Activated CD4-positive, alpha-beta memory T cell treated with anti-CD3 and anti-CD28 coated beads, Interleukin-2, amount 10 ng/mL, durations not matched to agents 7 days and 5 days (primary cell): ENCODE results near the gene CCDC88C. TPM values are rescaled to one million over a fixed set of nuclear protein-coding genes. Genes with fewer than 3 reads are reported as not detected.
"Not testable (repeated sequence)": the region's sequence is repeated elsewhere in the genome, so short reads cannot be mapped to it uniquely, and the experiment has no call there.

Experiments used
- CTCF ChIA-PET: fragments of 350-600 bp; sonication (Branson Sonifier 250); formaldehyde crosslinking; loops from one replicate; lab custom pipeline; 2021; ENCODE audit warnings: antibody characterized with exemption, inconsistent platforms; lab: Charles Lee
- POLR2A ChIA-PET: fragments of 350-600 bp; sonication (Branson Sonifier 250); formaldehyde crosslinking; loops from one replicate; lab custom pipeline; 2021; ENCODE audit warnings: antibody characterized with exemption; lab: Charles Lee
- DNase-seq: peaks from one replicate; pipeline ENCODE4 v3.0.0-alpha.2; 2020
- H3K27ac Mint-ChIP-seq: one replicate; pipeline ENCODE4 v1.8.0; 2021; ENCODE audit warnings: mild to moderate bottlenecking, mixed read lengths
- H3K27me3 Mint-ChIP-seq: one replicate; pipeline ENCODE4 v1.8.0; 2021; ENCODE audit warnings: mixed read lengths
- H3K36me3 Mint-ChIP-seq: one replicate; pipeline ENCODE4 v1.8.0; 2021; ENCODE audit warnings: low read depth, mixed read lengths
- H3K4me1 Mint-ChIP-seq: one replicate; pipeline ENCODE4 v1.8.0; 2021; ENCODE audit warnings: mixed read lengths
- H3K4me3 Mint-ChIP-seq: one replicate; pipeline ENCODE4 v1.8.0; 2021; ENCODE audit warnings: mild to moderate bottlenecking, mixed read lengths
- H3K9me3 Mint-ChIP-seq: one replicate; pipeline ENCODE4 v1.8.0; 2021; ENCODE audit warnings: mixed read lengths
- total RNA-seq, 2 experiments: library from RNA; stranded (reverse); gene quantifications; one replicate each; pipeline ENCODE4 v1.2.3, GENCODE V29; 2021

Gene CCDC88C
- total RNA-seq, 2 experiments from 2014 or later, result 168 to 175 TPM

DNA sequence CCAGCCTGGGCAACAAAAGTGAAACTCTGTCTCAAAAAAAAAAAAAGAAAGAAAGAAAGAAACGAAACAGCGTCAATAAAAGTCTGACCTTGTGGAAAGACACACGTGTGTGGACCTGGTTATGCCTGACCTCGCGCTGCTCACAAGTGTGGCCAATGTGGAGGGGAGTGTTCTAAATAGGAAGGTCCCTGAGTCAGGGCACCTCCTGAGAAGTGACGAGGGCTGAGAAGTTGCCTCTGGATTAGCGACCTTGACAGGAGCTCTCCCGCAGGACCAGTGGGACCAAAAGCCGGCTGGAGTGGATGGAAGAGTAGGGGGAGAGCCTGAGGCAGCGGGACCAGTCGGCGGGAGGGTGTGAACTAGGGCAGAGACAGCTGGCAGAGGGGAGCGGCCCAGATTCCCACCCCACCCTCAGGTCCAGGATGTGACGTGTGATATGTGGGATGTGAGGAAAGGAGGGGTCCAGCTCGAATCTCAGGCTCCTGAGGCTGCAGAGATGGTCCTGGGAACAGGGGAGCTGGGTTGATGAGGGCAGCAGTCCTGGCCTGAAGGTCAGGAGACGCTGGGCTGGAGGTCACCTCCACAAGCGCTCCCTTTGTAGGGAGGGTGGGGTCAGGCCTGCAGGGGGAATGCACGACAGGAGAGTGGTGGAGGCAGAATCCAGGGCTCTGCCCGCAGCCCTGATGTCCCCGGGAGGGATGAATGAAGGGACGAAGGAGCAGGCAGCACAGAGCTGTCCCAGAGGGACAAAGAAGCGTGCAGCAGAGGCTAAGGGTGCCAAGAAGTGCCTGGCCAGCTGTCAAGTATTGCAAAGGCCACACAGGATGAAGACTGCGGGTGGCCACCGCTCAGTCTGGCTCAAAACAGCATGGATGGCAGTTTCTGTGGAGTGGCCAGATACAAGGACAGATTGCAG lies 148.3 kb downstream of the CCDC88C start:
- CTCF ChIA-PET, result interaction anchor here (1.2 kb wide), 1 partner anchor 92 kb away, joined by 3 read pairs; no protein-coding TSS in a partner anchor
- POLR2A ChIA-PET, result interaction anchor here (0.6 to 3.7 kb wide), 6 partner anchors 11 to 62 kb away, joined by 3 to 18 read pairs (median 6); partner anchors contain the start of gene GPR68
- no peak overlapping the region for H3K4me3 Mint-ChIP-seq

DNA sequence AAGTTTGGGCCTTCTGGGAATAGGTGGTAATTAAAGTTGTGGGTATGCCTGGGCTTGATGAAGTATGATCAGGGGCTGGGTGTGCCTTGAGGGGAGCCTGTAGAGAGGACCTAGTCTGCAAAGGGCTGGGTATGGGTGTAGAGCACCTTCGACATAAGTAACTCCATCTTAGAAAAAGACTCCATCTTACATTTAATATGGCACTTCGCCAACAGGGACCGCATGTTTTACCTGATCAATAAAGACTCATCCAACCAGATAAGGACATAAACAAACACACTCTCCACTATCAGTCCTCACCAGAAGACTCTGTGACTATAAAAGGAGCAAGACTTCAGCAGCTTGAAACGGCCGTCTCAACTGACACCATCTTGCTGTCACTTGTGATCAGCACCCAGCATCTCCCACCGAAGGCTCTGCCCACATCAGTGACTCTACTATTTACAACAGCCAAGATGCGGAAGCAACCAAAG lies 149.6 kb downstream of the CCDC88C start:
- no peak for DNase-seq
- Mint-ChIP-seq H3K27me3 (no peaks in the 10 kb centered on the region), H3K9me3 (no peaks in the 10 kb centered on the region), H3K27ac (no peak overlapping the region), H3K4me1 (peaks cover 34% of the 10 kb centered on the region), H3K36me3 (peaks cover 38% of the 10 kb centered on the region), H3K4me3 (no peak overlapping the region)
- POLR2A ChIA-PET, result interaction anchor here (2.7 to 3.7 kb wide), 2 partner anchors 10 to 25 kb away, joined by 8 to 18 read pairs; no protein-coding TSS in a partner anchor
- CTCF ChIA-PET, result interaction anchor here (1.2 kb wide), 1 partner anchor 95 kb away, joined by 4 read pairs; no protein-coding TSS in a partner anchor

More for the DNA sequence above, 148.3 kb downstream of the CCDC88C start:
- H3K36me3 Mint-ChIP-seq, result peaks cover 43% of the 10 kb centered on the region
- H3K9me3 Mint-ChIP-seq, result no peaks in the 10 kb centered on the region
- no peak for DNase-seq
- no peaks in the 10 kb centered on the region for H3K27me3 Mint-ChIP-seq
- H3K27ac Mint-ChIP-seq, result peak overlapping the region; percentile 61
- peaks cover 21% of the 10 kb centered on the region for H3K4me1 Mint-ChIP-seq

DNA sequence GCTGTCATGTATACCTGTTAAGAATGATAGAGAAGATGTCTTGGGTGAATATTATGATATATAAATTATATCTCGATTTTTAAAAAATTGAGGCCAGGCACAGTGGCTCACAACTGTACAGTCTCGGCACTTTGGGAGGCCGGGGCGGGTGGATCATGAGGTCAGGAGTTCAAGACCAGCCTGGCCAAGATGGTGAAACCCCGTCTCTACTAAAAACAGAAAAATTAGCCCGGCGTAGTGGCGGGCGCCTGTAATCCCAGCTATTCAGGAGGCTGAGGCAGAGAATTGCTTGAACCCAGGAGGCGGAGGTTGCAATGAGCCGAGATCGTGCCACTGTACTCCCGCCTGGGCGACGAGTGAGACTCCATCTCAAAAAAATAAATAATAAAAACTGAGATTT lies 151.3 kb downstream of the CCDC88C start:
- not testable (repeated sequence) for H3K27ac Mint-ChIP-seq, DNase-seq, H3K9me3 Mint-ChIP-seq, H3K27me3 Mint-ChIP-seq, H3K4me3 Mint-ChIP-seq
- Mint-ChIP-seq H3K4me1 (peaks cover 48% of the 10 kb centered on the region), H3K36me3 (peaks cover 30% of the 10 kb centered on the region)
- CTCF ChIA-PET, result interaction anchor here (1.1 to 1.4 kb wide), 2 partner anchors 10 to 89 kb away, joined by 3 to 5 read pairs; no protein-coding TSS in a partner anchor
- POLR2A ChIA-PET, result interaction anchor here (0.8 to 3.7 kb wide), 2 partner anchors 23 to 39 kb away, joined by 5 to 18 read pairs; no protein-coding TSS in a partner anchor

GRCh38 chr14:91265404-91265803 lies 152.2 kb downstream of the CCDC88C start:
- ChIA-PET POLR2A (interaction anchor here (1.4 to 17.4 kb wide), 5 partner anchors 10 to 71 kb away, joined by 4 to 559 read pairs (median 6); partner anchors contain the start of gene GPR68), CTCF (interaction anchor here (1.0 to 5.2 kb wide), 3 partner anchors 20 to 89 kb away, joined by 3 to 39 read pairs (median 6); partner anchors contain the start of gene GPR68)
- H3K9me3 Mint-ChIP-seq, result no peaks in the 10 kb centered on the region
- peaks cover 54% of the 10 kb centered on the region for H3K4me1 Mint-ChIP-seq
- H3K27ac Mint-ChIP-seq, result no peak overlapping the region
- no peaks in the 10 kb centered on the region for H3K27me3 Mint-ChIP-seq
- peak overlapping the region; percentile 40 for H3K4me3 Mint-ChIP-seq
- H3K36me3 Mint-ChIP-seq, result peaks cover 27% of the 10 kb centered on the region
- no peak for DNase-seq

DNA sequence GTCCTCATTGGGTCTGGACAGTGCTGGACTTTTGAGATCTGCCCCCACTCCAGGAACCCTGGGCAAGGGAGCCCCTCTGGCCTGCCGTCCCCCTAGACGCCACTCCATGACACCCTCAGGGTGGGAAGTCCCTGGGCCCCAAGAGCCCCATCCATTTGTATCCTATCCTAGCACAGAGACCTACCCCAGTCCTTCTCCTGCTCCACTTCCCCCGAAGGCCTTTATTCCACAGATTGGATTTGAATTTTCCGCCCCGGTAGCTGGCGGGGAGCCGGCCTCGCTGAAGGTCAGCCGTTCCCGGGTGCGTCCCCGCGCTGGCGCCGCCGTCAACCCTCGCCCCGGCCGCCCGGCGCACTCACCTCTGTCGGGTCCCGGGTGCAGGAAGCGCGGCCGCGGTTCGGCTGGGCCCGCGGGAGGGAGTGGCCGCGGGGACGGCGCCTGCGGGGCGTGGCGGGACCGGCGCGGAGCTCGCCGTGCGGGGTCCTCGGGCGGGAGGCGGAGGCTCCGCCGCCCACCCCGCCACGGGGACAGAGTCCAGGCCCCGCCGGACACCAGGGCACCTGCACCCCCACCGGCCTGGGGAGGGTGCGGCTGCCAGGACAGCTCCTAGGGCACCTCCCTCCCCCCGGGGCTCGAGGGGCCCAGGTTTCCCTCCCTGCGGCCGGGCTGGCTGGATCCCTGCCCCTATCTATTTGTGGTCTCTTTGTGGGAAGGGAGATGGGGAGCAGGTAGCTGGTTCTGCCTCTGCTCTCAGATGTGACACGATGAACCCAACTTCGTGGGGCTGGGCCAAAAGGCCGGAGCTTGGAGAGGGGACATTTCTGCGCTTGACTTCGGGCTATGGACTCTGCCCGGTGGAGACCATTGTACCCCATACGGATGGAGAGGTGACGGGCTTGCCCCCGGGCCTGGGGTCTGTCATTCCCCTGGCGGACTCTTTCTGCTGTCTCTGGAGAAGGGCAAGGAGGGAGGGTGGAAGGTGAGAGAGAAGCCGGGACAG lies 153.2 kb downstream of the CCDC88C start:
- Mint-ChIP-seq H3K9me3 (no peaks in the 10 kb centered on the region), H3K36me3 (peaks cover 19% of the 10 kb centered on the region), H3K27ac (no peak overlapping the region), H3K4me3 (peak overlapping the region; percentile 68), H3K4me1 (peaks cover 63% of the 10 kb centered on the region), H3K27me3 (no peaks in the 10 kb centered on the region)
- peak; percentile 50 for DNase-seq
- ChIA-PET POLR2A (interaction anchor here (0.6 to 17.4 kb wide), 13 partner anchors 9 to 768 kb away, joined by 3 to 559 read pairs (median 4); partner anchors contain the start of gene GPR68), CTCF (interaction anchor here (0.6 to 5.2 kb wide), 6 partner anchors 15 to 92 kb away, joined by 3 to 39 read pairs (median 4); partner anchors contain the start of gene GPR68)

GRCh38 chr14:91263329-91263728 lies 154.3 kb downstream of the CCDC88C start:
- Mint-ChIP-seq H3K27ac (peak overlapping the region; percentile 34), H3K4me1 (peaks cover 66% of the 10 kb centered on the region), H3K9me3 (no peaks in the 10 kb centered on the region), H3K27me3 (no peaks in the 10 kb centered on the region), H3K4me3 (peak overlapping the region; percentile 68), H3K36me3 (peaks cover 11% of the 10 kb centered on the region)
- no peak for DNase-seq
- POLR2A ChIA-PET, result interaction anchor here (1.2 to 17.4 kb wide), 5 partner anchors 17 to 86 kb away, joined by 3 to 559 read pairs (median 7); partner anchors contain the start of gene GPR68
- CTCF ChIA-PET, result interaction anchor here (0.7 to 5.2 kb wide), 3 partner anchors 18 to 87 kb away, joined by 3 to 39 read pairs (median 4); partner anchors contain the start of gene GPR68

DNA sequence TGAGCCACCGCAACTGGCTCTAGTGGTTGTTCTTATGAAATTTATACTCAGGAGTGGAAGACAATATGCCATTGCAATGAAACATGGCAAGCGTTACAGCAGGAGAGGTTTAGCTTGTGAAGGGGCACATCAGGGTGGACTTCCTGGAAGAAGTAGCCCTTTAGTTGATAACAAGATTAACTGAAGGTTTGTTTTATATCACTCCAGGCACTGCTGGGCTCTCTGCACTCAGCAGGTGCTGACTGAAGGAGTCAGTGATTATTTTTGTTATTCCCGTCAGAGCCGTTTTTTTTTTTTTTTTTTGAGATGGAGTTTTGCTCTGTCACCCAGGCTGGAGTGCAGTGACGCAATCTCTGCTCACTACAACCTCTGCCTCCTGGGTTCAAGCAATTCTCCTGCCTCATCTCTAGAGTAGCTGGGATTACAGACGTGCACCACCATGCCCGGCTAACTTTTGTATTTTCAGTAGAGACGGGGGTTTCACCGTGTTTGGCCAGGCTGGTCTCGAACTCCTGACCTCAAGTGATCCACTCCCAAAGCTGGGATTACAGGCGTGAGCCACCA lies 155.6 kb downstream of the CCDC88C start:
- no peak for DNase-seq
- no peaks in the 10 kb centered on the region for H3K27me3 Mint-ChIP-seq
- H3K27ac Mint-ChIP-seq, result no peak overlapping the region
- ChIA-PET CTCF (interaction anchor here (0.9 to 5.2 kb wide), 4 partner anchors 10 to 86 kb away, joined by 3 to 39 read pairs (median 8); no protein-coding TSS in a partner anchor), POLR2A (interaction anchor here (0.6 to 17.4 kb wide), 4 partner anchors 17 to 37 kb away, joined by 3 to 559 read pairs (median 18); partner anchors contain the start of gene GPR68)
- H3K9me3 Mint-ChIP-seq, result no peaks in the 10 kb centered on the region
- H3K36me3 Mint-ChIP-seq, result no peaks in the 10 kb centered on the region
- H3K4me3 Mint-ChIP-seq, result no peak overlapping the region
- peaks cover 72% of the 10 kb centered on the region for H3K4me1 Mint-ChIP-seq

GRCh38 chr14:91261115-91261514 lies 156.5 kb downstream of the CCDC88C start:
- peak overlapping the region; percentile 59 for H3K27ac Mint-ChIP-seq
- peak; percentile 77 for DNase-seq
- H3K4me3 Mint-ChIP-seq, result no peak overlapping the region
- POLR2A ChIA-PET, result interaction anchor here (0.9 to 17.4 kb wide), 4 partner anchors 14 to 67 kb away, joined by 3 to 559 read pairs (median 18); partner anchors contain the start of gene GPR68
- H3K36me3 Mint-ChIP-seq, result no peaks in the 10 kb centered on the region
- H3K4me1 Mint-ChIP-seq, result peaks cover 80% of the 10 kb centered on the region
- no peaks in the 10 kb centered on the region for H3K9me3 Mint-ChIP-seq
- CTCF ChIA-PET, result interaction anchor here (0.7 to 5.2 kb wide), 5 partner anchors 12 to 370 kb away, joined by 3 to 39 read pairs (median 4); partner anchors contain the start of gene GPR68
- no peaks in the 10 kb centered on the region for H3K27me3 Mint-ChIP-seq

DNA sequence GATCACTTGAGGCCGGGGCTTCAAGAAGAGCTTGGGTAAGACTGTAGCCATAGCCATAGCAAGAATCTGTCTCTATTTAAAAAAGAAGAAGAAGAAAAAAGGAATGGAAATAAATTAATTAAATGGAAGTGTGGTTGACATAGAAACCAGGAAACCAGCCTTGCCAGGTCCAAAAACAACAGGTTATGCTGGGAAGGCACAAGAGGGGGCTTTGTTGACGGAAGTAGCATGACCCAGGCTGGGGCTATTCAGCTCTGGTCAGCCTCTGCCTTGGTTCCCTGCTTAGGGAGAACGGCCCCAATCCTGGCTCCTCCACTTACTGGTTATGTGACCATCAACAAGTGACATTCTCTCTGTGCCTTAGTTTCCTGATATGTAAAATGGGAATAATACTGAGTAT lies 158.7 kb downstream of the CCDC88C start:
- no peaks in the 10 kb centered on the region for H3K36me3 Mint-ChIP-seq
- no peaks in the 10 kb centered on the region for H3K9me3 Mint-ChIP-seq
- H3K27me3 Mint-ChIP-seq, result no peaks in the 10 kb centered on the region
- H3K4me1 Mint-ChIP-seq, result peaks cover 84% of the 10 kb centered on the region
- CTCF ChIA-PET, result interaction anchor here (1.1 to 1.7 kb wide), 2 partner anchors 81 to 86 kb away, joined by 3 to 6 read pairs; no protein-coding TSS in a partner anchor
- POLR2A ChIA-PET, result interaction anchor here (0.9 to 17.4 kb wide), 4 partner anchors 11 to 74 kb away, joined by 3 to 559 read pairs (median 20); partner anchors contain the start of gene GPR68
- no peak overlapping the region for H3K27ac Mint-ChIP-seq
- no peak for DNase-seq
- no peak overlapping the region for H3K4me3 Mint-ChIP-seq

DNA sequence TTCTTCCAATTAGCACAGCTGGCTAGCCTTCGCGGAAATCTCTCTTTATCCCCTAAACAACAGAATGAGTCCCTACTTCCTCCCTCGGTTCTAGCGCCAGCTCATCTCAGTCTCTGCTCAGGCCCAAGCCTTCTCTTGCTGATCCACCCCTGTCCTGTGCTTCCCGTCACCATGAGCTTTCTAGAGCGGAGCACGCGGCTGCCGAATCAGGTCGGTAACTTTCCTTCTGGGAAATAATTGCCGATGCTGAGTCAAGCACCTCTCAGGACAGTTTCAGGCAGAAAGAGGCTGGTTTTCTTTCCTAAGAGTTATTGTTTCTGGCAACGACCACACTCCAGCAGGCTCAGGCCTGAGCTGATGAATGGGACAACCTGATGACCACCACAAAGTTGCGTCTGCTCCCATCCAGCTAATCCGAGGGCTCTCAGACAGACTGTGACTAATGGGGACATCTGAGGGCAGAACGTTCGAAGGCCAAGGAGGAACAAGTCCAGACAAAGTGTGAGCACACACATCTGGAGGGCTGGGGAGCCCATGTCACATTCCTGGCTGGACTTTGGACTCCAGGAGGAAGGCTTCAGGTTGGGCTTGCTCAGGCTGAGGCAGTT lies 159.5 kb downstream of the CCDC88C start:
- POLR2A ChIA-PET, result interaction anchor here (0.9 to 17.4 kb wide), 7 partner anchors 11 to 197 kb away, joined by 3 to 559 read pairs (median 6); partner anchors contain the start of gene GPR68

More for the DNA sequence above, 159.5 kb downstream of the CCDC88C start:
- Mint-ChIP-seq H3K4me3 (no peak overlapping the region), H3K4me1 (peaks cover 79% of the 10 kb centered on the region), H3K27me3 (no peaks in the 10 kb centered on the region), H3K9me3 (no peaks in the 10 kb centered on the region), H3K36me3 (no peaks in the 10 kb centered on the region), H3K27ac (peak overlapping the region; percentile 64)
- CTCF ChIA-PET, result interaction anchor here (1.1 to 1.7 kb wide), 2 partner anchors 81 to 85 kb away, joined by 3 to 6 read pairs; no protein-coding TSS in a partner anchor
- DNase-seq, result no peak
